Natural killer cell treated with Interleukin-12 subunit alpha and Interleukin-12 subunit beta and Interleukin-15 and Interleukin-18, amount 100 ng/mL, for 72 hours (primary cell): ENCODE measurements around the gene CD28. TPM values are rescaled to one million over a fixed set of nuclear protein-coding genes. Genes with fewer than 3 reads are reported as not detected.
A peak's percentile ranks its signal among the peaks of the same experiment; 100 is the strongest.
"Not testable (repeated sequence)": the region's sequence is repeated elsewhere in the genome, so short reads cannot be mapped to it uniquely, and the experiment has no call there.

Experiments used
- ATAC-seq, 2 donors: fragments of 150-1000 bp; cut with Tn5 transposase in 1 of 2; sonication (Bioruptor Pico), chemical (Tn5 transposase) in 1 of 2; 2 replicates each; pipeline ENCODE4 v1.10.0; 2021
- DNase-seq: peaks from one replicate; pipeline ENCODE4 v3.0.0; 2022; ENCODE audit warnings: low spot score
- H3K27ac Mint-ChIP-seq, 2 donors: 1 replicate in 1 of 2; 2 replicates in 1 of 2; pipeline ENCODE4 v1.8.0; 2022; ENCODE audit warnings: mixed read lengths in 2 of 2, mild to moderate bottlenecking in 1 of 2, moderate library complexity in 1 of 2
- H3K27me3 Mint-ChIP-seq, 2 donors: 1 replicate in 1 of 2; 2 replicates in 1 of 2; pipeline ENCODE4 v1.8.0; 2022; ENCODE audit warnings: mixed read lengths in 2 of 2
- H3K36me3 Mint-ChIP-seq: one replicate; pipeline ENCODE4 v1.8.0; 2022; ENCODE audit warnings: mixed read lengths
- H3K4me1 Mint-ChIP-seq, 2 donors: 1 replicate in 1 of 2; 2 replicates in 1 of 2; pipeline ENCODE4 v1.8.0; 2022; ENCODE audit warnings: low read depth in 2 of 2, mixed read lengths in 2 of 2, mild to moderate bottlenecking in 1 of 2
- H3K4me3 Mint-ChIP-seq: one replicate; pipeline ENCODE4 v1.8.0; 2022; ENCODE audit warnings: mixed read lengths
- H3K9me3 Mint-ChIP-seq: 2 replicates; pipeline ENCODE4 v1.8.0; 2022; ENCODE audit warnings: mixed read lengths
- total RNA-seq, 2 donors: library from RNA; stranded (reverse); gene quantifications; one replicate each; pipeline ENCODE4 v1.2.3, GENCODE V29; 2022

The CD28 gene
- total RNA-seq, 2 donors from 2014 or later = 2.5 to 3.2 TPM

DNA sequence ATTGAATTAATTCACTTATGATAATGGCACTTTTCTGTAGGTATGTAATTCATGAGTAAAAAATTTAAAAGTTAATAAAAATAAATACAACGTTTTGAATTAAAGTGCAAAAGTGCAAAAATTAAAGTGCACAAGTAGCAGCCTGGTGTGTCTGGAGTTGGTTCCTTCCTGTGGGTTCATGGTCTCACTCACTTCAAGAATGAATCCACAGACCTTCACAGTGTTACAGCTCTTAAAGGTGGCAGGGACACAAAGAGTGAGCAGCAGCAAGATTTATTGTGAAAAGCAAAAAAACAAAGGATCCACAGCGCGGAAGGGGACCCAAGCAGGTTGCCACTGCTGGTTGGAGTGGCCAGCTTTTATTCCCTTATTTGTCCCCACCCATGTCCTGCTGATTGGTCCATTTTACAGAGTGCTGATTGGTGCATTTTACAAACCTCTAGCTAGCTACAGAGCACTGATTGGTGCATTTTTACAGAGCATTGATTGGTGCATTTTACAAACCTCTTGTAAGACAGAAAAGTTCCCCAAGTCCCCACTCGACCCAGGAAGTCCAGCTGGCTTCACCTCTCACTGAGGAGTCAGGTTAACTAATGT is 73.1 kb downstream of the CD28 start:
- H3K27ac Mint-ChIP-seq = not testable (repeated sequence)

DNA sequence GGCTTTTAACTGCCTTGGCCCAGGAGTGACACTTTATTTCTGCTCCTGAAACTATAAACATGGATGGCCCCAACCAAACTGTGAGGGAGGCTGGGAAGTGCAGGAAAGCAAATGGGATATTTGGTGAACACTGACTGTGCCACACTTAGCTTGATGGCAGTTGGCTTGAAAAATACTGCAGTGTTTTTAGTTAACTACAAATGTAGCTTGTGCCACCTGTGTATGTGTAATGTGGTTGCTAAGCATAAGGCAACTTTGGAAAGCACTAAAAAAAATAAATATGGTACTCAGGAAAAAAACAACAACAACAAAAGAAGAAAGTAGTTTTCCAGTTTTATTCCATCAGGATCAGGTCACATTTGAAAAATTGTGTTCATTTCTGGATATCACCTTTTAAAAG is 73.8 kb downstream of the CD28 start:
- Mint-ChIP-seq H3K27ac (no peak overlapping the region), H3K27me3 (peaks cover 9 to 10% of the 10 kb centered on the region in 2 donors), H3K36me3 (no peaks in the 10 kb centered on the region), H3K4me1 (peaks cover 20 to 26% of the 10 kb centered on the region in 2 donors), H3K9me3 (no peaks in the 10 kb centered on the region), H3K4me3 (no peak overlapping the region)
- DNase-seq (no peak), ATAC-seq (no peak)

More for the DNA sequence above, 73.1 kb downstream of the CD28 start:
- H3K27me3 Mint-ChIP-seq = peaks cover 9 to 11% of the 10 kb centered on the region in 2 donors
- not testable (repeated sequence) for H3K9me3 Mint-ChIP-seq, ATAC-seq, H3K4me3 Mint-ChIP-seq, H3K36me3 Mint-ChIP-seq, DNase-seq
- H3K4me1 Mint-ChIP-seq = peaks cover 17 to 23% of the 10 kb centered on the region in 2 donors

DNA sequence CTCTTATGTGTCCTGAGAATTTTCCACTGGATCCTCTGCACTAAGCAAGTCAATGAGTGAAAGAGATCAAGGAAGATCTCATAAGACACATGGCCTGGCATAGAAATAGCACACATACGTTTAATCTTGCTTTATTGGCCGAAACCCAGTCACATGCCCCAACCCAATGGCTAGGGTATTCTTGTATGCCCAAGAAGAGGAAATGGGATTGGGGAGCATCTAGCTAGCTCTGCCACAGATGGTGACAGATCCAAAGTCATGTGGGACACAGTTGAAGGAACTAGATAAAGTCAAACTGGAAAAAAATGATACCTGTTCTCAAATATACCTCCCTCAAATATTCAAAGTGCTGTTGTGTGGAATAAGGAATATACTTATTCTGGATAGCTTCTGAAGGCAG is 74.7 kb downstream of the CD28 start:
- no peak overlapping the region for H3K27ac Mint-ChIP-seq
- ATAC-seq = no peak
- peaks cover under 1 to 3% of the 10 kb centered on the region in 2 donors for H3K27me3 Mint-ChIP-seq
- no peak overlapping the region for H3K4me3 Mint-ChIP-seq
- no peaks in the 10 kb centered on the region for H3K9me3 Mint-ChIP-seq
- H3K36me3 Mint-ChIP-seq = no peaks in the 10 kb centered on the region
- H3K4me1 Mint-ChIP-seq = peaks cover 20 to 26% of the 10 kb centered on the region in 2 donors
- DNase-seq = no peak

DNA sequence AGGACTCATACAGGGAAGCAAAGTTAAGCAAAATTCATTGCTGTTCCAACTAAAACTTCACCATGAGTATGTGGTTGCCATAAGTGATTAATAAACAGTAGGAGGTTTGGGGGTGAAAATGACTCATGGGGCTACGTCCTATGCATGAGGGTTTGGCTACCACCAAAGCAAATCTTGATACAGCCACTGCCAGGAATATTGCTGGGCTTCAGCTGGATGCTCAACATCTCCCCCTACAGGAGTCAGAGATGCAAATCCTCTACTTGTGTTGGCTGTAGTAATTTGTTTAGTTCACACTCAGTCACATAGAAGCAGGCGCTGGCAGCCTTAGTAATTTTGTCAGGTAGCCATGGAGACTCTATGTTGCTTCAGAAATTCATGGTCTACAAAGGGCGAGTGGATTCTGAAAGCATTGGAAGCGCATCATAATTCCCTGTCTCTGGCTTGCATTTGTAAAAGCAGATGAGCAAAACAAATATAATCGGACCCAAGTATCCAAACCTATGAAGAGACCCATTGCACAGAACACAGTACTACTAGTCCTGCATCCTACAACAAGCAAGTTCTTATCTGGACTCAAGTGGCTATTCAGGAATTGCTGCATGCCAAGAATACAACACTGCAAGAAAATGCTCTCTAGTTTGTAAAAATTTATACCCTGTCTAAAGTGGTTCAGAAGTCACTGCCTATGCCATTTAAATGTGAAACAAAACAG is 76.0 kb downstream of the CD28 start:
- peaks cover 20 to 26% of the 10 kb centered on the region in 2 donors for H3K4me1 Mint-ChIP-seq
- no peak for DNase-seq
- peaks cover 0 to 3% of the 10 kb centered on the region in 2 donors for H3K27me3 Mint-ChIP-seq
- H3K36me3 Mint-ChIP-seq = no peaks in the 10 kb centered on the region
- H3K27ac Mint-ChIP-seq = peak overlapping the region in 1 of 2 donors; percentile 6
- no peaks in the 10 kb centered on the region for H3K9me3 Mint-ChIP-seq
- no peak overlapping the region for H3K4me3 Mint-ChIP-seq
- ATAC-seq = peak; percentile 71 to 86

DNA sequence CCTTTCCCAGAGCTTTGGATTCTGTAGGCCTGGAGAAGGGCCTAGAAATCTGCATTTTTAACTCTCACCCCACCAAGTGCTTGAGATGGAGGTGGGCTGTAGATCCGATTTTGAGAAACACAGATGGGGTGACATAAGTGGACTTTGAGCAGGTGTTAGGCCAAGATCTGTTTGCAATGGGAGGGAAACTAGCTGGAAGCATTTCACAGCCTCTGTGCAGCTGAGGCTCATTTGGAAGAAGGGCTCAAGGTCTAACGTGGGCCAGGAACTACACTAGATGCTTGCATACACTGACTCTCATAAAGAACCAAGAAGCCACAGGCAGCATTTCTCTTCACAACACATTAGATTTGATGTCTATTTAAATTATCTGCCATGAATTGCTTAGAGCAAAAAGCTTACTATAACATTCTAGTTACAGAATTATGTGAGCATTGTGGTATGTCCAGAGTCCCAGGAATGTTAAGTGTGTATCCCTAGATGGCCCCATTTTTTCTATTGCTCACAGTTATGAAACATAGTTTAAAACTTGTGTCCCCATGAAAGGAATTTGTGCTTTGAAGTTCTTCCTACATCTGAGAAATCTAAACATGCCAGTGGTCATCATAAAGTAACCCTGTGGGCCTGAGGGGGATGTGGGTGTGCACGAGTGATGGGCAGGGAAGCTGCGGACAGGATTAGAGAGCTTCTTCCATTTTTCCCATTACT is 77.2 kb downstream of the CD28 start:
- Mint-ChIP-seq H3K9me3 (no peaks in the 10 kb centered on the region), H3K27me3 (peaks cover 0 to 3% of the 10 kb centered on the region in 2 donors), H3K4me3 (no peak overlapping the region), H3K36me3 (no peaks in the 10 kb centered on the region), H3K4me1 (peaks cover 20 to 26% of the 10 kb centered on the region in 2 donors), H3K27ac (no peak overlapping the region)
- DNase-seq = no peak
- ATAC-seq = no peak

DNA sequence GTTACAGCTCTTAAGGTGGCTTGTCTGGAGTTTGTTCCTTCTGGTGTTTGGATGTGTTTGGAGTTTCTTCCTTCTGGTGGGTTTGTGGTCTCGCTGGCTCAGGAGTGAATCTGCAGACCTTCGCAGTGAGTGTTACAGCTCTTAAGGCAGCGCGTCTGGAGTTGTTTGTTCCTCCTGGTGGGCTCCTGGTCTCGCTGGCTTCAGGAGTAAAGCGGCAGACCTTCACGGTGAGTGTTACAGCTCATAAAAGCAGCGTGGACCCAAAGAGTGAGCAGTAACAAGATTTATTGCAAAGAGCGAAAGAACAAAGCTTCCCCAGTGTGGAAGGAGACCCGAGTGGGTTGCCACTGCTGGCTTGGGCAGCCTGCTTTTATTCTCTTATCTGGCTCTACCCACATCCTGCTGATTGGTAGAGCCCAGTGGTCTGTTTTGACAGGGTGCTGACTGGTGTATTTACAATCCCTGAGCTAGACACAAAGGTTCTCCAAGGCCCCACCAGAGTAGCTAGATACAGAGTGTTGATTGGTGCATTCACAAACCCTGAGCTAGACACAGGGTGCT is 78.4 kb downstream of the CD28 start:
- not testable (repeated sequence) for H3K27me3 Mint-ChIP-seq, H3K27ac Mint-ChIP-seq, DNase-seq, H3K4me3 Mint-ChIP-seq, H3K9me3 Mint-ChIP-seq, H3K36me3 Mint-ChIP-seq, ATAC-seq
- peaks cover 16 to 19% of the 10 kb centered on the region in 2 donors for H3K4me1 Mint-ChIP-seq

DNA sequence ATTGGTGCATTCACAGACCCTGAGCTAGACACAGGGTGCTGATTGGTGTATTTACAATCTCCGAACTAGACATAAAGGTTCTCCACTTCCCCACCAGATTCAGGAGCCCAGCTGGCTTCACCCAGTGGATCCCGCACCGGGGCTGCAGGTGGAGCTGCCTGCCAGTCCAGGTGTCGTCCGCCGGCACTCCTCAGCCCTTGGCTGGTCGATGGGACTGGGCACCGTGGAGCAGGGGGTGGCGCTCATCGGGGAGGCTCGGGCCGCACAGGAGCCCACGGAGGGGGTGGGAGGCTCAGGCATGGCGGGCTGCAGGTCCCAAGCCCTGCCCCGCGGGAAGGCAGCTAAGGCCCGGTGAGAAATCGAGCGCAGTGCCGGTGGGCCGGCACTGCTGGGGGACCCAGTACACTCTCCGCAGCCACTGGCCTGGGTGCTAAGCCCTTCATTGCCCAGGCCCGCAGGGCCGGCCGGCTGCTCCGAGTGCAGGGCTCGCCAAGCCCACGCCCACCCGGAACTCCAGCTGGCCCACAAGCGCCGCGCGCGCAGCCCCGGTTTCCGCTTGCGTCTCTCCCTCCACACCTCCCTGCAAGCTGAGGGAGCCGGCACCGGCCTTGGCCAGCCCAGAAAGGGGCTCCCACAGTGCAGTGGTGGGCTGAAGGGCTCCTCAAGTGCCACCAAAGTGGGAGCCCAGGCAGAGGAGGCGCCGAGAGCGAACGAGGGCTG is 79.1 kb downstream of the CD28 start:
- DNase-seq, H3K36me3 Mint-ChIP-seq, H3K4me3 Mint-ChIP-seq, H3K9me3 Mint-ChIP-seq, H3K27ac Mint-ChIP-seq, H3K27me3 Mint-ChIP-seq, ATAC-seq: not testable (repeated sequence)
- peaks cover 13 to 15% of the 10 kb centered on the region in 2 donors for H3K4me1 Mint-ChIP-seq

DNA sequence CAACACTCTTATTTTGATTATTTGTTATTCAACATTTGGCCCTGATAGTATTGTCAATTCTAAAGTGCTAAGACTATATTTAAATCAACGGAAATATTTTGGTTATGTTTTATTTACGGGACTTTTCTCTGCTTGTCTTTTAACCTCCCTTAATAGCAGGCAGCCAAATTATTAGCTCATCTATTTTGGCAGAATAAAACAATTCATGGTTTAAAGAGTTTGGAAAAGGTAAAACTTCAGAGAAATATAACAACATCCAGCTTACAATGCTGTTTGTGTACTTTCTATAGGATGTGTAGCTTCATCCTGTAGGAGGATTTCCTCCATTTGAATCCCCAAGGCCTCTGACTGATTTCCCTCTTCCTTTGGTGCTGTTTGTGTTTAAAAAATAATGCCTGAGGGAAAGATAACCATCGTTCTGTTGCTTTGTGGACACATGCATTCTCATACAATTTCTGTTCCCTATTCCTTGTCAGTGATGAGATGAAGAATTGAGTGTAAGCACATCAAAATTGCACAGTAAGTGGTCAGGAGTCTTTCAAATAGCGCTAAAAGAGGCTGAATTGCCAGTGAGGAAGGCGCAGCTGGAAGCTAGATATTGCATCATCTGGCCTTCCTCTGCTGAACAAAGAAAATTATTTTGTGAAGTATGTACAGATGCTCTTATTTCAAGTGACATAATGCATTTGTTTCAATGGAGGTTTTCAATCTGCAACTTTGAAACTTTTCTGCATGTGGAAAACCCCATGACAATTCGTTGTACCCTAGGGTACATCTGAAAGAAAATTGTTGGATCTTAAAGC is 80.3 kb downstream of the CD28 start:
- H3K27ac Mint-ChIP-seq = no peak overlapping the region
- H3K4me3 Mint-ChIP-seq = no peak overlapping the region
- peaks cover 0 to 3% of the 10 kb centered on the region in 2 donors for H3K27me3 Mint-ChIP-seq
- DNase-seq (no peak), ATAC-seq (no peak)
- H3K4me1 Mint-ChIP-seq = peaks cover 12 to 13% of the 10 kb centered on the region in 2 donors
- no peaks in the 10 kb centered on the region for H3K9me3 Mint-ChIP-seq
- H3K36me3 Mint-ChIP-seq = no peaks in the 10 kb centered on the region

DNA sequence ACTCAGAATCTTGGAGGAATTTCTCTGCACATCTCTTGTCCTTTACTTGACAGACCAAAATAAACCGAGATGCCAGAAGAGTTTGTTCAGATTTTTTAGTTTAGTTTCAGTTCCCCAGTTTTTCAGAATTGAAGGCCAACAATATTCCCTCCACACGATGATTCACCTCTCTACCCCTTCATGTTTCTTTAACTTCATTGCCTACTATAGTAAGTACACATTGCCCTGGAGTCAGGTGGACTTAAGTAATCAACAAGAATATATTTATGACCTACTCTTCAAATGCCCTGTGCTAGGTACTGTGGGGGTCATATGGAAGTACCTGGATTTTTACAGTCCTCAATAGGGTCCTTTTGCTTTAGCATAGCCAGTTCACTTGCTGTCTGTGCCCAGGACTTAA is 81.5 kb downstream of the CD28 start:
- peaks cover 4 to 6% of the 10 kb centered on the region in 2 donors for H3K4me1 Mint-ChIP-seq
- peaks cover 0 to 3% of the 10 kb centered on the region in 2 donors for H3K27me3 Mint-ChIP-seq
- DNase-seq (no peak), ATAC-seq (no peak)
- H3K9me3 Mint-ChIP-seq = no peaks in the 10 kb centered on the region
- H3K36me3 Mint-ChIP-seq = no peaks in the 10 kb centered on the region
- no peak overlapping the region for H3K27ac Mint-ChIP-seq
- H3K4me3 Mint-ChIP-seq = no peak overlapping the region

Other genes with a start within 250 kb of the CD28 start
- 1 to 10 TPM in 1 of 2 donors, under 1 TPM in 1; 0.92 to 1.0 TPM for gene RAPH1, start 171.3 kb upstream of the CD28 start, total RNA-seq
- gene CTLA4, start 161.1 kb downstream of the CD28 start, total RNA-seq = 10 to 100 TPM; 13.7 to 54.8 TPM
- gene ICOS, start 230.1 kb downstream of the CD28 start, total RNA-seq = 10 to 100 TPM; 68.8 to 93.6 TPM